CD4-positive, alpha-beta T cell (primary cell): ENCODE data around the gene FYCO1. TPM values are rescaled to one million over a fixed set of nuclear protein-coding genes. Genes with fewer than 3 reads are reported as not detected.

ENCODE experiments used
- ATAC-seq: fragments of 200-7000 bp; cut with Tn5 transposase; one replicate; pipeline ENCODE4 v1.10.0; 2022; ENCODE audit warnings: mild to moderate bottlenecking; ENCODE audit not compliant: poor library complexity
- CTCF ChIA-PET: fragments of 350-600 bp; sonication (Branson Sonifier 250); formaldehyde crosslinking; loops from one replicate; lab custom pipeline; 2021; ENCODE audit warnings: antibody characterized with exemption, inconsistent platforms; lab: Charles Lee
- POLR2A ChIA-PET: fragments of 350-600 bp; sonication (Branson Sonifier 250); formaldehyde crosslinking; loops from one replicate; lab custom pipeline; 2021; ENCODE audit warnings: antibody characterized with exemption, inconsistent platforms; lab: Charles Lee
- DNase-seq, 14 experiments: peaks; one replicate each; pipeline ENCODE4 v3.0.0-alpha.2; 2013 to 2020; ENCODE audit warnings: mixed read lengths in 2 of 14
- H3K27ac ChIP-seq, 2 donors: one replicate each; pipeline versions ENCODE4 v1.5.1 to v1.7.0; 2013; ENCODE audit warnings: low read length in 2 of 2, low read depth in 1 of 2, mild to moderate bottlenecking in 1 of 2
- H3K27me3 ChIP-seq, 2 experiments: 1 replicate in 1 of 2; 2 replicates in 1 of 2; pipeline versions ENCODE4 v1.6.1 to v1.7.0; 2013; ENCODE audit warnings: low read length in 2 of 2, control low read depth in 1 of 2, mild to moderate bottlenecking in 1 of 2, moderate library complexity in 1 of 2; ENCODE audit not compliant: insufficient read depth in 2 of 2, control insufficient read depth in 1 of 2
- H3K36me3 ChIP-seq: one replicate; pipeline ENCODE4 v1.6.1; 2013; ENCODE audit warnings: low read length, control low read depth; ENCODE audit not compliant: insufficient read depth
- H3K4me1 ChIP-seq: one replicate; pipeline ENCODE4 v1.6.1; 2013; ENCODE audit warnings: low read length, control low read depth; ENCODE audit not compliant: insufficient read depth
- H3K4me3 ChIP-seq: one replicate; pipeline ENCODE4 v1.5.1; 2013; ENCODE audit warnings: mild to moderate bottlenecking, low read length, moderate library complexity
- H3K9me3 ChIP-seq, 2 experiments: 1 replicate in 1 of 2; 2 replicates in 1 of 2; pipeline versions ENCODE4 v1.6.1 to v1.7.0; 2013; ENCODE audit warnings: low read length in 2 of 2, mild to moderate bottlenecking in 2 of 2, control low read depth in 1 of 2, moderate library complexity in 1 of 2; ENCODE audit not compliant: control insufficient read depth in 1 of 2, insufficient read depth in 1 of 2
- H3K27ac Mint-ChIP-seq: one replicate; pipeline ENCODE4 v1.8.0; 2020; ENCODE audit warnings: mixed read lengths
- H3K27me3 Mint-ChIP-seq: one replicate; pipeline ENCODE4 v1.8.0; 2021; ENCODE audit warnings: mixed read lengths
- H3K36me3 Mint-ChIP-seq: one replicate; pipeline ENCODE4 v1.8.0; 2021; ENCODE audit warnings: low read depth, mixed read lengths
- H3K4me1 Mint-ChIP-seq: one replicate; pipeline ENCODE4 v1.8.0; 2021; ENCODE audit warnings: low read depth, mixed read lengths
- H3K4me3 Mint-ChIP-seq: one replicate; pipeline ENCODE4 v1.8.0; 2020; ENCODE audit warnings: mild to moderate bottlenecking, mixed read lengths
- H3K9me3 Mint-ChIP-seq: one replicate; pipeline ENCODE4 v1.8.0; 2020; ENCODE audit warnings: mixed read lengths
- intact Hi-C, 2 experiments: fragments of 100-400 bp; cut with DNase I in 1 of 2; cut with micrococcal nuclease in 1 of 2; formaldehyde crosslinking; loops; one replicate each; pipeline versions ENCODE4 v1.15.1 to v1.9.0; 2023 to 2025; cut with DNase I, micrococcal nuclease
- total RNA-seq, 174 experiments: library from RNA in 2 of 174; stranded (reverse) in 2 of 174; gene quantifications; one replicate each; pipeline ENCODE4 v1.2.3 and lab custom pipeline; 2021 to 2026
- TF ChIP-seq, protein P1 (sequence below): fragments of 200-600 bp; IDR thresholded peaks from one replicate; pipeline ENCODE4 v1.8.0; 2022; ENCODE audit warnings: antibody characterized with exemption, mild to moderate bottlenecking

FYCO1 gene
- total RNA-seq, 2 experiments from 2014 or later = 17.4 to 20.1 TPM

- intact Hi-C loops = no loop called here
- CTCF ChIA-PET = interaction anchor here (1.1 kb wide), 1 partner anchor 48 kb away, joined by 3 read pairs; no protein-coding TSS in a partner anchor
- no peak for ATAC-seq
- Histone ChIP-seq H3K9me3 (peaks cover 8 to 22% of the 10 kb centered on the region in 2 experiments), H3K4me1 (no peaks in the 10 kb centered on the region), H3K4me3 (no peak overlapping the region), H3K27ac (no peak overlapping the region), H3K36me3 (no peaks in the 10 kb centered on the region), H3K27me3 (no peaks in the 10 kb centered on the region)
- no peaks in the 10 kb centered on the region for H3K27me3 Mint-ChIP-seq
- H3K27ac Mint-ChIP-seq = no peak overlapping the region
- no peaks in the 10 kb centered on the region for H3K4me1 Mint-ChIP-seq
- TF ChIP-seq, protein P1, sequence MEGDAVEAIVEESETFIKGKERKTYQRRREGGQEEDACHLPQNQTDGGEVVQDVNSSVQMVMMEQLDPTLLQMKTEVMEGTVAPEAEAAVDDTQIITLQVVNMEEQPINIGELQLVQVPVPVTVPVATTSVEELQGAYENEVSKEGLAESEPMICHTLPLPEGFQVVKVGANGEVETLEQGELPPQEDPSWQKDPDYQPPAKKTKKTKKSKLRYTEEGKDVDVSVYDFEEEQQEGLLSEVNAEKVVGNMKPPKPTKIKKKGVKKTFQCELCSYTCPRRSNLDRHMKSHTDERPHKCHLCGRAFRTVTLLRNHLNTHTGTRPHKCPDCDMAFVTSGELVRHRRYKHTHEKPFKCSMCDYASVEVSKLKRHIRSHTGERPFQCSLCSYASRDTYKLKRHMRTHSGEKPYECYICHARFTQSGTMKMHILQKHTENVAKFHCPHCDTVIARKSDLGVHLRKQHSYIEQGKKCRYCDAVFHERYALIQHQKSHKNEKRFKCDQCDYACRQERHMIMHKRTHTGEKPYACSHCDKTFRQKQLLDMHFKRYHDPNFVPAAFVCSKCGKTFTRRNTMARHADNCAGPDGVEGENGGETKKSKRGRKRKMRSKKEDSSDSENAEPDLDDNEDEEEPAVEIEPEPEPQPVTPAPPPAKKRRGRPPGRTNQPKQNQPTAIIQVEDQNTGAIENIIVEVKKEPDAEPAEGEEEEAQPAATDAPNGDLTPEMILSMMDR = no peak
- H3K9me3 Mint-ChIP-seq = peaks cover 2% of the 10 kb centered on the region
- POLR2A ChIA-PET = interaction anchor here (2.1 kb wide), 1 partner anchor 34 kb away, joined by 9 read pairs; no protein-coding TSS in a partner anchor
- no peaks in the 10 kb centered on the region for H3K36me3 Mint-ChIP-seq
- no peak for DNase-seq
- H3K4me3 Mint-ChIP-seq = no peak overlapping the region
Observed at GRCh38 chr3:46030626-46031025, 35.0 kb upstream of the FYCO1 start.

- H3K27me3 ChIP-seq = no peaks in the 10 kb centered on the region
- Mint-ChIP-seq H3K36me3 (no peaks in the 10 kb centered on the region), H3K27ac (no peak overlapping the region), H3K4me1 (no peaks in the 10 kb centered on the region), H3K27me3 (no peaks in the 10 kb centered on the region), H3K9me3 (peaks cover 2% of the 10 kb centered on the region), H3K4me3 (no peak overlapping the region)
- POLR2A ChIA-PET = no interaction called here
- intact Hi-C loops = no loop called here
- TF ChIP-seq, protein P1 = no peak
- CTCF ChIA-PET = no interaction called here
- no peak overlapping the region for H3K4me3 ChIP-seq
- ATAC-seq = no peak
- H3K36me3 ChIP-seq = no peaks in the 10 kb centered on the region
- H3K4me1 ChIP-seq = no peaks in the 10 kb centered on the region
- no peak overlapping the region for H3K27ac ChIP-seq
- H3K9me3 ChIP-seq = peaks cover 8 to 22% of the 10 kb centered on the region in 2 experiments
- DNase-seq = no peak
Observed at GRCh38 chr3:46029953-46030543, 34.4 kb upstream of the FYCO1 start.

- Mint-ChIP-seq H3K9me3 (peaks cover 2% of the 10 kb centered on the region), H3K36me3 (no peaks in the 10 kb centered on the region), H3K4me1 (no peaks in the 10 kb centered on the region), H3K27ac (no peak overlapping the region), H3K4me3 (no peak overlapping the region), H3K27me3 (no peaks in the 10 kb centered on the region)
- ATAC-seq (no peak), DNase-seq (no peak)
- Histone ChIP-seq H3K4me3 (no peak overlapping the region), H3K36me3 (no peaks in the 10 kb centered on the region), H3K27me3 (no peaks in the 10 kb centered on the region), H3K4me1 (no peaks in the 10 kb centered on the region), H3K9me3 (peaks cover 8 to 22% of the 10 kb centered on the region in 2 experiments), H3K27ac (no peak overlapping the region)
- ChIA-PET POLR2A (no interaction called here), CTCF (interaction anchor here (1.3 to 1.7 kb wide), 2 partner anchors 51 to 85 kb away, joined by 3 to 5 read pairs; partner anchors contain the start of gene CXCR6)
- TF ChIP-seq, protein P1 = no peak
- intact Hi-C loops = no loop called here
Observed at GRCh38 chr3:46027736-46028397, 32.2 kb upstream of the FYCO1 start.
